Ammon's horn (tissue), 1 donor: ENCODE results near the gene GJB2.

ENCODE experiments used
- DNase-seq: peaks from one replicate; pipeline ENCODE4 v3.0.0-alpha.2; 2016; ENCODE audit warnings: low spot score

The GJB2 gene

GRCh38 chr13:20192158-20192835 is 441 bp downstream of the GJB2 start:
- no peak for DNase-seq

GRCh38 chr13:20191311-20192157 is 1.2 kb downstream of the GJB2 start:
- no peak for DNase-seq

- no peak for DNase-seq
Observed at GRCh38 chr13:20190481-20191310, 2.0 kb downstream of the GJB2 start.

GRCh38 chr13:20190076-20190475 is 2.7 kb downstream of the GJB2 start:
- DNase-seq, result no peak

- DNase-seq, result no peak
Observed at GRCh38 chr13:20188667-20189553, 3.8 kb downstream of the GJB2 start.

GRCh38 chr13:20186771-20187170 is 6.0 kb downstream of the GJB2 start:
- no peak for DNase-seq

GRCh38 chr13:20185366-20186056 is 7.2 kb downstream of the GJB2 start:
- peak; percentile 22 for DNase-seq

- peak; percentile 86 for DNase-seq
Observed at GRCh38 chr13:20182231-20182846, 10.4 kb downstream of the GJB2 start.

- no peak for DNase-seq
Observed at GRCh38 chr13:20181188-20181587, 11.6 kb downstream of the GJB2 start.

GRCh38 chr13:20178156-20178555 is 14.6 kb downstream of the GJB2 start:
- no peak for DNase-seq

- no peak for DNase-seq
Observed at GRCh38 chr13:20177049-20177831, 15.5 kb downstream of the GJB2 start.

- no peak for DNase-seq
Observed at GRCh38 chr13:20175907-20176652, 16.7 kb downstream of the GJB2 start.

- no peak for DNase-seq
Observed at GRCh38 chr13:20175406-20175794, 17.3 kb downstream of the GJB2 start.

GRCh38 chr13:20174656-20175405 is 17.9 kb downstream of the GJB2 start:
- DNase-seq, result peak; percentile 14

- no peak for DNase-seq
Observed at GRCh38 chr13:20173116-20173746, 19.5 kb downstream of the GJB2 start.

- no peak for DNase-seq
Observed at GRCh38 chr13:20171364-20171763, 21.4 kb downstream of the GJB2 start.

GRCh38 chr13:20170921-20171320 is 21.8 kb downstream of the GJB2 start:
- no peak for DNase-seq

GRCh38 chr13:20168396-20168795 is 24.3 kb downstream of the GJB2 start:
- DNase-seq, result no peak
